Jurkat, Clone E6-1 (cell line): Measurements from ENCODE around the gene CHURC1.

ENCODE experiments used
- DNase-seq: peaks from one replicate; pipeline ENCODE4 v3.0.0-alpha.2; 2011; ENCODE audit warnings: low read depth, low spot score
- H3K4me3 ChIP-seq: 2 replicates; pipeline ENCODE4 v1.5.1; 2011; ENCODE audit warnings: mild to moderate bottlenecking, low read length, control low read depth, moderate library complexity

Gene CHURC1

GRCh38 chr14:64935508-64935907 is 21.3 kb downstream of the CHURC1 start:
- no peak for DNase-seq
- H3K4me3 ChIP-seq = no peak overlapping the region

- DNase-seq = no peak
Observed at GRCh38 chr14:64937171-64937820, 23.0 kb downstream of the CHURC1 start.

GRCh38 chr14:64937821-64938193 is 23.6 kb downstream of the CHURC1 start:
- H3K4me3 ChIP-seq = no peak overlapping the region
- DNase-seq = no peak

More at GRCh38 chr14:64937171-64937820, 23.0 kb downstream of the CHURC1 start:
- H3K4me3 ChIP-seq = no peak overlapping the region

- no peak overlapping the region for H3K4me3 ChIP-seq
- DNase-seq = no peak
Observed at GRCh38 chr14:64938972-64939816, 24.9 kb downstream of the CHURC1 start.

GRCh38 chr14:64939817-64940190 is 25.5 kb downstream of the CHURC1 start:
- no peak overlapping the region for H3K4me3 ChIP-seq
- no peak for DNase-seq

- peak; percentile 16 for DNase-seq
Observed at GRCh38 chr14:64940336-64940910, 26.2 kb downstream of the CHURC1 start.

GRCh38 chr14:64942531-64943111 is 28.4 kb downstream of the CHURC1 start, which contains the start of gene GPX2:
TSS of gene GPX2 (minus strand) at chr14:64942745. CDS start at chr14:64942726, 19 bp downstream.
- DNase-seq = no peak
- no peak within 1 kb of the TSS for H3K4me3 ChIP-seq

More at GRCh38 chr14:64940336-64940910, 26.2 kb downstream of the CHURC1 start:
- no peak overlapping the region for H3K4me3 ChIP-seq

- DNase-seq = no peak
- no peak overlapping the region for H3K4me3 ChIP-seq
Observed at GRCh38 chr14:64943556-64943955, 29.3 kb downstream of the CHURC1 start.

GRCh38 chr14:64944041-64944440 is 29.8 kb downstream of the CHURC1 start:
- H3K4me3 ChIP-seq = no peak overlapping the region
- no peak for DNase-seq

- no peak for DNase-seq
- no peak overlapping the region for H3K4me3 ChIP-seq
Observed at GRCh38 chr14:64944861-64945260, 30.6 kb downstream of the CHURC1 start.

GRCh38 chr14:64945431-64946178 is 31.4 kb downstream of the CHURC1 start:
- DNase-seq = no peak
- H3K4me3 ChIP-seq = no peak overlapping the region

- no peak overlapping the region for H3K4me3 ChIP-seq
- peak; percentile 20 for DNase-seq
Observed at GRCh38 chr14:64946310-64947045, 32.2 kb downstream of the CHURC1 start.

GRCh38 chr14:64947710-64948611 is 33.7 kb downstream of the CHURC1 start:
- no peak for DNase-seq
- H3K4me3 ChIP-seq = no peak overlapping the region

- H3K4me3 ChIP-seq = no peak overlapping the region
- DNase-seq = no peak
Observed at GRCh38 chr14:64948612-64949210, 34.5 kb downstream of the CHURC1 start.

GRCh38 chr14:64950889-64951288 is 36.6 kb downstream of the CHURC1 start:
- DNase-seq = no peak
- no peak overlapping the region for H3K4me3 ChIP-seq

GRCh38 chr14:64951291-64951690 is 37.0 kb downstream of the CHURC1 start:
- no peak for DNase-seq
- no peak overlapping the region for H3K4me3 ChIP-seq

GRCh38 chr14:64951724-64952123 is 37.5 kb downstream of the CHURC1 start:
- no peak for DNase-seq
- H3K4me3 ChIP-seq = no peak overlapping the region
